Kidney tubule cell (primary cell): ENCODE results near the gene TFRC.
"Not testable (repeated sequence)": the region's sequence is repeated elsewhere in the genome, so short reads cannot be mapped to it uniquely, and the experiment has no call there.

Experiments
- DNase-seq: peaks from one replicate; pipeline ENCODE4 v3.0.0-alpha.2; 2018; ENCODE audit warnings: low spot score

TFRC gene

GRCh38 chr3:196004359-196005052 lies 77.4 kb downstream of the TFRC start:
- not testable (repeated sequence) for DNase-seq

DNA sequence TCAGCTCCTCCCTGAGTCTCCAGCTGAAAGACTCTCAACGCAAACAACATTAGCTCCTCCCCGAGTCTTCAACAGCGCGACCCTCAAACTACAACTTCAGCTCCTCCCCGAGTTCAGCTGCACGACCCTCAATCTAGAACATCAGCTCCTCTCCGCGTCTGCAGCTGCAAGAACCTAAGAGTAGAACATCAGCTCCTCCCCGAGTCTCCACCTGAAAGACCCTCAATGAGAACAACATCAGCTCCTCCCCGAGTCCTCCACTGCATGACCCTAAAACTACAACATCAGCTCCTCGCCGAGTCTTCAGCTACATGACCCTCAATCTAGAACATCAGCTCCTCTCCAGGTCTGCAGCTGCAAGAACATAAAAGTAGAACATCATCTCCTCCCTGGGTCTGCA lies 78.3 kb downstream of the TFRC start:
- no peak for DNase-seq

- not testable (repeated sequence) for DNase-seq
Measured at GRCh38 chr3:196002721-196003120, 79.2 kb downstream of the TFRC start.

- not testable (repeated sequence) for DNase-seq
Measured at GRCh38 chr3:196001240-196001639, 80.7 kb downstream of the TFRC start.

DNA sequence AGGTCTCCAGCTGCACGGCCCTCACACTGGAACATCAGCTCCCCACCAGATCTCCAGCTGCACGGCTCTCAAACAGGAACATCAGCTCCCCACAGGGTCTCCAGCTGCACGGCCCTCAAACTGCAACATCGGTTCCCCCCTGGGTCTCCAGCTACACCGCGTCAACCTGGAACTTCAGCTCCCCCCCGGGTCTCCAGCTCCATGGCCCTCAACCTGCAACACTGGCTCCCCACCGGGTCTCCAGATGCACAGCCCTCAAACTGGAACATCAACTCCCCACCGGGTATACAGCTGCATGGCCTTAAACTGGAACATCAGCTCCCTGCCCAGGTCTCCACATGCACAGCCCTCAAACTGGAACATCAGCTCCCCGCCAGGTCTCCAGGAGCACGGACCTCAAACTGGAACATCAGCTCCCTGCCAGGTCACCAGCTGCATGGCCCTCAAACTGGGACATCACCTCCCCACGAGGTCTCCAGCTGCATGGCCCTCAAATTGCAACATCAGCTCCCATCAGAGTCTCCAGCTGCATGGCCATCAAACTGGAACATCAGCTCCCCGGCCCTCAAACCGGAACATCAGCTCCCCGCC lies 81.4 kb downstream of the TFRC start:
- not testable (repeated sequence) for DNase-seq

GRCh38 chr3:195999896-196000295 lies 82.0 kb downstream of the TFRC start:
- no peak for DNase-seq
